Measurements from ENCODE around the gene EIF3L.

EIF3L gene

DNA sequence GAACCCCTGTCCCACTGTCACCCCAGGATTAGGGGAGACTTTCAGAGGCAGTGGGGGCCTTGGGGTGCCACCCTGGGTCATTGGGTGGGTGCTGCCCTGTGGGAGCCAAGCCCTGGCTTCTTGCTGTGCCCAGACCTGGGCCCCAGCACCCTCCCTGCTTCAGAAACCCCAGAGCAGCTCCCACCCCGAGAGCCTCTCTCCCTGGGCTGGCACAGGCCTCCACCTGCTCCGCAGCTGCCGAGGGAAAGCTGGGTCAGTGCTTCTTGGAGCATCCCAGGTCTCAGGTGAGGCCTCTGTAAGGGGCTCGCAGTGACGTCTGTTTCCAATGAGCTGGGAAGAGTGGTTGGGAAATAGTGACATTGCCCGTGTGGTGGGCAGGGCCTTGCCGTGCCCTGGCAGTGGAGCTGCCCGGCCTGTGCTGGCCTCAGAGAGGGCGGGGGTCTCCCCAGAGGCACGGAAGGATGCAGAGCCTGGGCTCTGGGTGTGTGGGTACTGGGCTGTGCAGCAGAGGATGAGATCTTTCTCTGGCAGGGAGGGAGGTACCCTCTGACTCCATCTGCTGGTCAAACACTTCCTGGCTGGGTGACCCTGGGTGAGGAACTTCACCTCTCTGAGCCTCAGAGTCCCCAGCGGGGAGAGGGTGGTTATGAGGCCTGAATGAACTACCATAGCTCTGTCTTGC is 81.2 kb downstream of the EIF3L start:
- peak; percentile 39 to 47 (median 42) for DNase-seq

DNA sequence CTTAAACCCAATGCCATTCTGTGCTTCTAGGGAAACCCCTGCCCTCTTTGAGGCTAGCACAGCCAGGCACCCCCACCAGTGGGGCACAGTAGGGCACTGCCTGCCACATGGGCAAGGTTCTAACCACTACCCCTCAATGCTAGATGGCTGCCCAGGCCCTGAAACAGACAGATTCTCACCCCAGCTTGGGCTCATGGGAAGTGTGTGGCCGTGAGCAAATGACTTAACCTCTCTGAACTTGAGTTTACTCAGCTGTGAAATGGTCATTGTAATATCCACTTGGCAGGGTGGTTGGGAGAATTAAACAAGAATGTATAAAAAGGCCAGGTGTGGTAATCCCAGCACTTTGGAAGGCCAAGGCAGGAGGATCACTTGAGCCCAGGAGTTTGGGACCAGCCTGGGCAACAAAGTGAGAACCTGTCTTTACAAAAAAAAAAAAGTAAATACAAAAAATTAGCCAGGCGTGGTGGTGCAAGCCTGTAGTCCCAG is 81.8 kb downstream of the EIF3L start:
- no peak for DNase-seq

DNA sequence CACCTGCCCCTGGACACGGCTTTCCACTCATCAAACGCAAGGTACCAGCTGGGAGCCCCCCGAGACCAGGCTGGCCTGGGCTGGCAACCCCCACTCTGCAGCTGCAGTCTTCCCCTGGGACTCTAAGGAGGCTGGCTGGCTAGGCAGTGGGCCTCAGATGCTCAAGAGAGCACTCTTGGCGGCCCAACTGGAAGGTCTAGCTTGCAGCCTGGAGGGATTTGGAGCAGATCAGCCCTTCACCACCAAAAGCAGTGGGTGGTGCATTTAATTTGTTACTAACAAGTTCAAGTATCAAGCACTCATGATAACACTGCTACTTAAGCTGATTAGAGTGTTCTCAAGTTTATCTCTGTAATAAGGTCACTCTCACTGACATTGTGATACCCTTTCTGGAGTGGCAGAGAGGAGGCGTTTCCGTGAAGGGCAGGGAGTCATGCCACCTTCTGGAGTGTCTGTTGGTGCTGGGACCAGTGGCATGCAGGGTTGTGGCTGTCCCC is 82.7 kb downstream of the EIF3L start:
- no peak for DNase-seq

DNA sequence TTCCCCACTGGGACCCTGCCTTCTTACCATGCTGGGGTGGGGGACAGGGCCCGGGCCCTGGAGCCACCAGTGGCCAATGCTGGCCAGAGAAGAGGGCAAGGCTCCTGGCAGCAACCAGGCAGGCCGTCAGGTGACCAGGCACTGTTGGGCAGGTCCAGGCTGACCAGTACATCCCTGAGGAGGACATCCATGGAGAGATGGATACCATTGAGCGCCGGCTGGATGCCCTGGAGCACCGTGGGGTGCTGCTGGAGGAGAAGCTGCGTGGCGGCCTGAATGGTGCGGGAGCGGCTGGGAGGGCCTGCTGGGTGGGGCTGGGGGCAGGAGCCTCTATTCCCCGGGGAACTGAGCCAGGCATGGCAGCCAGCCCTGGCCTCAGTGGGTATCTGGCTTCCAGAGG is 83.2 kb downstream of the EIF3L start:
- no peak for DNase-seq

DNA sequence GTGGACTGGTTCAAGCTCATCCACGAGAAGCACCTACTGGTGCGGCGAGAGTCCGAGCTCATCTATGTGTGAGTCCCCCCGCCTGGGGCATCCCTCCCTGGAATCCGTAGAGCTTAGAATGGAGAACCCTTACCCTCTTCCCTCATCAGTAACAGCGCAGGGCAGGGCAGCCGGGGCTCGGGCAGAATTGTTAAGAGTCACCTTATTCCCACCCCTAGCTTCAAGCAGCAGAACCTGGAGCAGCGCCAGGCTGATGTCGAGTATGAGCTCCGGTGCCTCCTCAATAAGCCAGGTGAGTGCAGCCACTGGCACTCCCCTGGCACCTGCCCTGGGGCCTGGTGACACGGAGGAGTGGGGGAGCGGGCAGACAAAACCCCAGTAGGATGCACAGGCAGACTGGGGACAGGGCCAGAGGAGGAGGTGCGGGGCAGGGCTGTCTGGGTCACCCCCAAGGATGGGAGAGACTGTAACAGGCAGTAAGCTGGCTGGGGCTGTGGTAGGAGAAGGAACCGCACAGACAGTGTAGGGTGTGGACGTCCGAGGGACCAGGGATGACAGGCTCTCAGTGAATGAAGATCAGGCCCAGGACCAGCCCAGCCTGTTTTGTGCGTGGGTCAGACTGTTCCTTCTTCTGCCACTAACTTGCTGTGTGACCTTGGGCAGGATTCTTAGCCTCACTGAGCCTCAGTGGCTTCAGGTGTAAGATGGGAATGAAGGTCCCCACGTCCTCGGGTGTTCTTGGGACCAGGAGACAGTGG is 83.8 kb downstream of the EIF3L start:
- DNase-seq: no peak

DNA sequence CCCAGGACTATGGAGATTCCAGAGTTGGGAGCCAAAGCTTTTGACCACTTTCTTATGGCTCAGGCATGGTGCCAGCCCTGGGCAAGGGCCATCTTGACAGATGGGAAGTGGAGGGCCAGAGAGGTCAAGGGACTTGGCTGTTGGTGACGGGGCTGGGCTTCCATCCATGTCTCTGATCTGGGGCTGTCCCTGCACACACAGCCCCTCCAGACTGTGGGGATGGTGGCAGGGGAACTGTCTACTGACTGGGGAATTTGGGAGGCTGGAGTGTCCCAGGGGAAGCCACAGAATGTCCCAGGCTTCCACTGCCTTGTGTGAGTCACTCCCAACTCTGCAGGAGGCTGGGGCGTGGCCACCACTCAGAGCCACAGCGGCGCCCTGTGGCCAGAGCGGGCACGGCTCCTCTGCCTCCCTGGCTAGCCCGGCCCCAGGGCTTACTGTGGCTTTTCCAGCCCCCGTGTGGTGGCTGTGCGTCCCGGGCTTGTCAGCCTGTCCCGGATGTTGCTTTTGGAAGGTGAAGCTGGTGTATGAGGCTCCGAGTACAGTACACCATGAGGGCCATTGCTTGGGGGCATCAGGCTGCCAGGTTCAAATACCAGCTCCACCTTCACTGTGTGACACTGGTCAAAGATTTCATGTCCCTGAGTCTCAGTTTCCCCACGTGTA is 84.6 kb downstream of the EIF3L start:
- peak; percentile 98 for DNase-seq

Data from suppressor macrophage treated with lipopolysaccharide for 1 hour (primary cell).